ENCODE results near the gene C6. TPM values are rescaled to one million over a fixed set of nuclear protein-coding genes. Genes with fewer than 3 reads are reported as not detected.

C6 gene
- total RNA-seq, 1 donor from 2014 or later: not detected

- DNase-seq (ENCODE audit: low read depth): no peak
- no peaks in the 10 kb centered on the region for H3K27me3 ChIP-seq (ENCODE audit: control insufficient read depth, insufficient read depth, low read length)
- H3K4me3 ChIP-seq (ENCODE audit: low read depth, low read length): no peak overlapping the region
- TF ChIP-seq CTCF (IDR thresholded peaks at IDR 0.05; ENCODE audit: insufficient read depth, low read length, poor library complexity, severe bottlenecking): no peak
- no peaks in the 10 kb centered on the region for H3K36me3 ChIP-seq (ENCODE audit: control insufficient read depth, insufficient read depth, low read length)
Observed at GRCh38 chr5:41157272-41157894, 55.9 kb downstream of the C6 start.

GRCh38 chr5:41156739-41157138 is 56.6 kb downstream of the C6 start:
- DNase-seq (ENCODE audit: low read depth): no peak
- H3K36me3 ChIP-seq (ENCODE audit: control insufficient read depth, insufficient read depth, low read length): no peaks in the 10 kb centered on the region
- H3K4me3 ChIP-seq (ENCODE audit: low read depth, low read length): no peak overlapping the region
- H3K27me3 ChIP-seq (ENCODE audit: control insufficient read depth, insufficient read depth, low read length): no peaks in the 10 kb centered on the region
- no peak for TF ChIP-seq CTCF (IDR thresholded peaks at IDR 0.05; ENCODE audit: insufficient read depth, low read length, poor library complexity, severe bottlenecking)

- no peak for TF ChIP-seq CTCF (IDR thresholded peaks at IDR 0.05; ENCODE audit: insufficient read depth, low read length, poor library complexity, severe bottlenecking)
- Histone ChIP-seq H3K27me3 (ENCODE audit: control insufficient read depth, insufficient read depth, low read length) (no peaks in the 10 kb centered on the region), H3K36me3 (ENCODE audit: control insufficient read depth, insufficient read depth, low read length) (no peaks in the 10 kb centered on the region), H3K4me3 (ENCODE audit: low read depth, low read length) (no peak overlapping the region)
- no peak for DNase-seq (ENCODE audit: low read depth)
Observed at GRCh38 chr5:41154491-41154890, 58.8 kb downstream of the C6 start.

- no peaks in the 10 kb centered on the region for H3K36me3 ChIP-seq (ENCODE audit: control insufficient read depth, insufficient read depth, low read length)
Observed at GRCh38 chr5:41151564-41151963, 61.8 kb downstream of the C6 start.

GRCh38 chr5:41148448-41148847 is 64.9 kb downstream of the C6 start:
- no peaks in the 10 kb centered on the region for H3K36me3 ChIP-seq (ENCODE audit: control insufficient read depth, insufficient read depth, low read length)
- DNase-seq (ENCODE audit: low read depth): no peak
- no peak overlapping the region for H3K4me3 ChIP-seq (ENCODE audit: low read depth, low read length)
- no peaks in the 10 kb centered on the region for H3K27me3 ChIP-seq (ENCODE audit: control insufficient read depth, insufficient read depth, low read length)
- no peak for TF ChIP-seq CTCF (IDR thresholded peaks at IDR 0.05; ENCODE audit: insufficient read depth, low read length, poor library complexity, severe bottlenecking)

More at GRCh38 chr5:41151564-41151963, 61.8 kb downstream of the C6 start:
- TF ChIP-seq CTCF (IDR thresholded peaks at IDR 0.05; ENCODE audit: insufficient read depth, low read length, poor library complexity, severe bottlenecking): no peak
- no peaks in the 10 kb centered on the region for H3K27me3 ChIP-seq (ENCODE audit: control insufficient read depth, insufficient read depth, low read length)
- DNase-seq (ENCODE audit: low read depth): no peak
- H3K4me3 ChIP-seq (ENCODE audit: low read depth, low read length): no peak overlapping the region

GRCh38 chr5:41145306-41145705 is 68.0 kb downstream of the C6 start:
- no peak for TF ChIP-seq CTCF (IDR thresholded peaks at IDR 0.05; ENCODE audit: insufficient read depth, low read length, poor library complexity, severe bottlenecking)
- H3K4me3 ChIP-seq (ENCODE audit: low read depth, low read length): no peak overlapping the region
- no peak for DNase-seq (ENCODE audit: low read depth)
- no peaks in the 10 kb centered on the region for H3K27me3 ChIP-seq (ENCODE audit: control insufficient read depth, insufficient read depth, low read length)
- no peaks in the 10 kb centered on the region for H3K36me3 ChIP-seq (ENCODE audit: control insufficient read depth, insufficient read depth, low read length)

All from kidney epithelial cell (primary cell).